ENCODE results near the gene MOB1B. TPM values are rescaled to one million over a fixed set of nuclear protein-coding genes. Genes with fewer than 3 reads are reported as not detected.

The MOB1B gene
- total and polyA plus RNA-seq, 10 of the 15 experiments (the other 5 are each of a cell fraction or from before 2014, with no cell fraction given): 1.9 to 11.4 (median 6.1) TPM

DNA sequence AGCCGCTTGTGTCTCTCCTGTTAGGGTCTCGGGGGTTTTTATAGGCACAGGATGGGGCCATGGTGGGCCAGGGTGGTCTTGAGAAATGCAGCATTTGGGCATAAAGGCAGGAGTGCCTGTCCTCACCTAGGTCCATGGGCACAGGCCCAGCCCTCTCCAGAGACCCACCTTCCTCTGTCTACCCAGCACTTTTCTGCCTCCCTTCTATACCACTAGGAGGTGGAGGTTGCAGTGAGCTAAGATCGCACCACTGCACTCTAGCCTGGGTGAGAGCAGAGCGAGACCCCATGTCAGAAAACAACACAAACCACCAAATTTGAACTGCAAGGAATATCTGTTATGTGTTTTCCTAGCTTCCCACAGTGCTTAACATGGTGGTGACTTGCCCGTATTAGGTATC lies 38.0 kb downstream of the MOB1B start (continued):
- TF ChIP-seq FOXK2 (IDR thresholded peaks at IDR 0.05) (no peak), NR2C2 (IDR thresholded peaks at IDR 0.05; ENCODE audit: borderline replicate concordance, control insufficient read depth, insufficient read length, low read depth) (no peak), POU2F2 (IDR thresholded peaks at IDR 0.05; ENCODE audit: borderline replicate concordance, low read depth, low read length) (no peak), ETV6 (conservative IDR thresholded peaks at IDR 0.05 in 1 of 2, IDR thresholded peaks at IDR 0.05 in 1 of 2; ENCODE audit: borderline replicate concordance in 1 of 2, low read depth in 1 of 2) (no peak)

DNA sequence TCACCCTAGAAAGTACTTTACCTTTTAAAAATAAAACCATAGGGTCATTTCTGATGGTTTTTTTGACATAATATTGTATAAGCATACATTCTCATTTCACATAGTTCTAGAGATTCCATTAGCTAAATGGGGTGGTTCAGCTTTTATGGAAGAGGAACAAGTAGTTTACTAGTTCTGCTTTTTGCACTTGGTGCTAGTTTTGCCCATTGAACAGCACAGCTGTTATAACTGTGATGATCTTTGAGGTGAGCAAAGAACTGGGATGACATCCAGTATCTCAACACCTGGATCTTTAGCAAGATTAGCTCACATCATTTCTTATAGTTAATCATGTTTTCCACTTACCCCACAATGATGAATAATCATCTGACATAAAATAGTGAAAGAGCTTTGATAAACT lies 40.9 kb downstream of the MOB1B start:
- no peak for FAIRE-seq
- no peaks in the 10 kb centered on the region; the same call in 2 of the 3 replicates for H3K9me3 ChIP-seq (replicated peaks; ENCODE audit: control insufficient read depth, insufficient read depth, low read length)
- H3K9ac ChIP-seq (ENCODE audit: control insufficient read depth, insufficient read depth, low read length): no peak overlapping the region
- ChIA-PET SMC1A (ENCODE audit: uncharacterized antibody, unreplicated experiment) (interaction anchor here (0.7 to 3.8 kb wide), 17 partner anchors 8 to 291 kb away, joined by 3 to 31 read pairs (median 5); partner anchors contain the start of gene MOB1B), CTCF (interaction anchor here (0.5 to 2.3 kb wide), 8 partner anchors 15 to 239 kb away, joined by 3 to 6 read pairs (median 4); no protein-coding TSS in a partner anchor), POLR2A (interaction anchor here (0.7 to 2.4 kb wide), 3 partner anchors 39 to 60 kb away, joined by 3 to 9 read pairs (median 4); partner anchors contain the start of gene DCK), RAD21 (ENCODE audit: unreplicated experiment) (interaction anchor here (0.6 to 2.3 kb wide), 11 partner anchors 12 to 208 kb away, joined by 3 to 11 read pairs (median 4); partner anchors contain the start of genes DCK and MOB1B)
- H3K4me1 ChIP-seq (ENCODE audit: control insufficient read depth, insufficient read depth, low read length): no peaks in the 10 kb centered on the region
- no peak overlapping the region for H3K4me3 ChIP-seq
- in situ Hi-C loops (cut with MboI) (no loop called here), intact Hi-C loops (cut with micrococcal nuclease; ENCODE audit: unreplicated experiment) (no loop called here)
- H3K36me3 ChIP-seq (ENCODE audit: control insufficient read depth in 2 of 2, insufficient read depth in 2 of 2, low read length in 1 of 2): no peaks in the 10 kb centered on the region
- no TSS peak for BruUV-seq (replicated peaks)
- H3K4me2 ChIP-seq (ENCODE audit: control insufficient read depth, insufficient read depth): no peak overlapping the region
- H4K20me1 ChIP-seq (ENCODE audit: control insufficient read depth, insufficient read depth): no peaks in the 10 kb centered on the region
- no peak for DNase-seq (ENCODE audit: low read depth, low spot score)
- no peaks in the 10 kb centered on the region for H3K79me2 ChIP-seq (ENCODE audit: control insufficient read depth, insufficient read depth, low read length)
- peak; percentile 87 for ATAC-seq
- no peak overlapping the region for H3K27ac ChIP-seq (ENCODE audit: control insufficient read depth, insufficient read depth)
- no peaks in the 10 kb centered on the region for H3K27me3 ChIP-seq (replicated peaks in 1 of 2; ENCODE audit: control insufficient read depth in 2 of 2, insufficient read depth in 2 of 2, low read length in 1 of 2)
- no peak overlapping the region for H2AFZ ChIP-seq (ENCODE audit: control insufficient read depth, low read depth, low read length)
- no peak for TF ChIP-seq EP300 (IDR thresholded peaks at IDR 0.05; ENCODE audit: borderline replicate concordance in 1 of 2, control insufficient read depth in 1 of 2, low read depth in 2 of 2, low read length in 2 of 2)
- TF ChIP-seq CHD2 (IDR thresholded peaks at IDR 0.05; ENCODE audit: borderline replicate concordance, low read depth, low read length): no peak
- TF ChIP-seq, protein P1, sequence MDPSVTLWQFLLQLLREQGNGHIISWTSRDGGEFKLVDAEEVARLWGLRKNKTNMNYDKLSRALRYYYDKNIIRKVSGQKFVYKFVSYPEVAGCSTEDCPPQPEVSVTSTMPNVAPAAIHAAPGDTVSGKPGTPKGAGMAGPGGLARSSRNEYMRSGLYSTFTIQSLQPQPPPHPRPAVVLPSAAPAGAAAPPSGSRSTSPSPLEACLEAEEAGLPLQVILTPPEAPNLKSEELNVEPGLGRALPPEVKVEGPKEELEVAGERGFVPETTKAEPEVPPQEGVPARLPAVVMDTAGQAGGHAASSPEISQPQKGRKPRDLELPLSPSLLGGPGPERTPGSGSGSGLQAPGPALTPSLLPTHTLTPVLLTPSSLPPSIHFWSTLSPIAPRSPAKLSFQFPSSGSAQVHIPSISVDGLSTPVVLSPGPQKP (IDR thresholded peaks at IDR 0.05; ENCODE audit: low read depth, low read length): no peak
- TF ChIP-seq EED (IDR thresholded peaks at IDR 0.05; ENCODE audit: low read depth): peak; percentile 33; the same call in 1 of the 2 replicates
- TF ChIP-seq SIN3A (IDR thresholded peaks at IDR 0.05; ENCODE audit: low read depth, low read length): no peak
- no peak for TF ChIP-seq RB1 (IDR thresholded peaks at IDR 0.05; ENCODE audit: borderline replicate concordance)
- no peak for TF ChIP-seq SUZ12 (IDR thresholded peaks at IDR 0.05; ENCODE audit: unreplicated experiment)
- peak; percentile 32; the same call in 1 of the 2 replicates for TF ChIP-seq RUNX3 (IDR thresholded peaks at IDR 0.05; ENCODE audit: low read length)
- TF ChIP-seq CEBPB (IDR thresholded peaks at IDR 0.05; ENCODE audit: borderline replicate concordance in 1 of 2, low read depth in 2 of 2, low read length in 2 of 2): no peak
- TF ChIP-seq YY1 (IDR thresholded peaks at IDR 0.05; ENCODE audit: low read depth, low read length): no peak
- TF ChIP-seq NFIC (IDR thresholded peaks at IDR 0.05; ENCODE audit: low read depth, low read length): peak; percentile 65
- no peak for TF ChIP-seq KDM1A (IDR thresholded peaks at IDR 0.05; ENCODE audit: borderline replicate concordance)
- no peak; the same call in 1 of the 2 replicates for TF ChIP-seq MTA2 (IDR thresholded peaks at IDR 0.05; ENCODE audit: low read depth)
- TF ChIP-seq, protein P2, sequence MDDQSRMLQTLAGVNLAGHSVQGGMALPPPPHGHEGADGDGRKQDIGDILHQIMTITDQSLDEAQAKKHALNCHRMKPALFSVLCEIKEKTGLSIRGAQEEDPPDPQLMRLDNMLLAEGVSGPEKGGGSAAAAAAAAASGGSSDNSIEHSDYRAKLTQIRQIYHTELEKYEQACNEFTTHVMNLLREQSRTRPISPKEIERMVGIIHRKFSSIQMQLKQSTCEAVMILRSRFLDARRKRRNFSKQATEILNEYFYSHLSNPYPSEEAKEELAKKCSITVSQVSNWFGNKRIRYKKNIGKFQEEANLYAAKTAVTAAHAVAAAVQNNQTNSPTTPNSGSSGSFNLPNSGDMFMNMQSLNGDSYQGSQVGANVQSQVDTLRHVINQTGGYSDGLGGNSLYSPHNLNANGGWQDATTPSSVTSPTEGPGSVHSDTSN (IDR thresholded peaks at IDR 0.05; ENCODE audit: insufficient replicate concordance, low read depth, low read length): no peak
- TF ChIP-seq MXI1 (IDR thresholded peaks at IDR 0.05; ENCODE audit: low read depth, low read length): no peak
- TF ChIP-seq, protein P3, sequence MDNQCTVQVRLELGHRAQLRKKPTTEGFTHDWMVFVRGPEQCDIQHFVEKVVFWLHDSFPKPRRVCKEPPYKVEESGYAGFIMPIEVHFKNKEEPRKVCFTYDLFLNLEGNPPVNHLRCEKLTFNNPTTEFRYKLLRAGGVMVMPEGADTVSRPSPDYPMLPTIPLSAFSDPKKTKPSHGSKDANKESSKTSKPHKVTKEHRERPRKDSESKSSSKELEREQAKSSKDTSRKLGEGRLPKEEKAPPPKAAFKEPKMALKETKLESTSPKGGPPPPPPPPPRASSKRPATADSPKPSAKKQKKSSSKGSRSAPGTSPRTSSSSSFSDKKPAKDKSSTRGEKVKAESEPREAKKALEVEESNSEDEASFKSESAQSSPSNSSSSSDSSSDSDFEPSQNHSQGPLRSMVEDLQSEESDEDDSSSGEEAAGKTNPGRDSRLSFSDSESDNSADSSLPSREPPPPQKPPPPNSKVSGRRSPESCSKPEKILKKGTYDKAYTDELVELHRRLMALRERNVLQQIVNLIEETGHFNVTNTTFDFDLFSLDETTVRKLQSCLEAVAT (IDR thresholded peaks at IDR 0.05): no peak
- TF ChIP-seq CREM (IDR thresholded peaks at IDR 0.05; ENCODE audit: low read depth): no peak
